Mesenchymal stem cell (in vitro differentiated cells and primary cell): Measurements from ENCODE around the gene ABHD5.
A peak's percentile ranks its signal among the peaks of the same experiment; 100 is the strongest.

Experiments used
- DNase-seq: peaks from one replicate; pipeline ENCODE4 v3.0.0-alpha.2; 2013
- H2AFZ ChIP-seq: one replicate; pipeline ENCODE4 v1.6.1; 2013; ENCODE audit warnings: low read depth, mild to moderate bottlenecking, control low read depth, inconsistent platforms, low read length, moderate library complexity
- H2AK5ac ChIP-seq: 2 replicates; pipeline ENCODE4 v1.6.1; 2013; ENCODE audit warnings: low read length, moderate library complexity, mild to moderate bottlenecking, inconsistent platforms; ENCODE audit not compliant: severe bottlenecking
- H2BK120ac ChIP-seq: one replicate; pipeline ENCODE4 v1.6.1; 2013; ENCODE audit warnings: low read depth, mild to moderate bottlenecking, inconsistent platforms, low read length, moderate library complexity
- H2BK12ac ChIP-seq, 2 experiments: one replicate each; pipeline ENCODE4 v1.6.1; 2013; ENCODE audit warnings: inconsistent platforms in 2 of 2, low read length in 2 of 2, mild to moderate bottlenecking in 2 of 2, moderate library complexity in 2 of 2, control low read depth in 1 of 2
- H2BK15ac ChIP-seq: one replicate; pipeline ENCODE4 v1.6.1; 2013; ENCODE audit warnings: mild to moderate bottlenecking, low read depth, inconsistent platforms; ENCODE audit not compliant: poor library complexity, severe bottlenecking
- H2BK5ac ChIP-seq: 2 replicates; pipeline ENCODE4 v1.6.1; 2013; ENCODE audit warnings: low read depth, mild to moderate bottlenecking, low read length, control low read depth, inconsistent platforms; ENCODE audit not compliant: poor library complexity, severe bottlenecking
- H3K14ac ChIP-seq, 2 experiments: one replicate each; pipeline ENCODE4 v1.6.1; 2013; ENCODE audit warnings: inconsistent platforms in 2 of 2, low read length in 2 of 2, control low read depth in 1 of 2, mild to moderate bottlenecking in 1 of 2, moderate library complexity in 1 of 2
- H3K18ac ChIP-seq, 2 experiments: one replicate each; pipeline ENCODE4 v1.6.1; 2013; ENCODE audit warnings: inconsistent platforms in 2 of 2, low read length in 2 of 2, control low read depth in 1 of 2, low read depth in 1 of 2, mild to moderate bottlenecking in 1 of 2
- H3K23ac ChIP-seq, 2 experiments: one replicate each; pipeline ENCODE4 v1.6.1; 2013; ENCODE audit warnings: inconsistent platforms in 2 of 2, low read length in 2 of 2, mild to moderate bottlenecking in 2 of 2, moderate library complexity in 2 of 2, control low read depth in 1 of 2
- H3K27ac ChIP-seq: 2 replicates; pipeline ENCODE4 v1.5.1; 2013; ENCODE audit warnings: mild to moderate bottlenecking, moderate library complexity, low read length, control low read depth, inconsistent platforms; ENCODE audit not compliant: poor library complexity, severe bottlenecking
- H3K27me3 ChIP-seq, 2 experiments: 2 replicates each; pipeline versions ENCODE4 v1.6.1 to v1.7.0; 2013; ENCODE audit warnings: low read length in 2 of 2, mild to moderate bottlenecking in 2 of 2, moderate library complexity in 2 of 2, control low read depth in 1 of 2, inconsistent platforms in 1 of 2; ENCODE audit not compliant: control insufficient read depth in 1 of 2, insufficient read depth in 1 of 2
- H3K36me3 ChIP-seq, 2 experiments: 2 replicates each; pipeline versions ENCODE4 v1.6.1 to v1.7.0; 2013; ENCODE audit warnings: low read length in 2 of 2, control low read depth in 1 of 2, inconsistent platforms in 1 of 2, low read depth in 1 of 2, mild to moderate bottlenecking in 1 of 2; ENCODE audit not compliant: insufficient read depth in 2 of 2, control insufficient read depth in 1 of 2
- H3K4ac ChIP-seq, 2 experiments: one replicate each; pipeline ENCODE4 v1.6.1; 2013; ENCODE audit warnings: inconsistent platforms in 2 of 2, low read length in 2 of 2, mild to moderate bottlenecking in 2 of 2, moderate library complexity in 2 of 2, control low read depth in 1 of 2, low read depth in 1 of 2
- H3K4me1 ChIP-seq: 2 replicates; pipeline ENCODE4 v1.6.1; 2013; ENCODE audit warnings: low read depth, low read length, control low read depth; ENCODE audit not compliant: control insufficient read depth, insufficient read depth
- H3K4me2 ChIP-seq: 2 replicates; pipeline ENCODE4 v1.6.1; 2013; ENCODE audit warnings: low read length, mild to moderate bottlenecking, inconsistent platforms; ENCODE audit not compliant: poor library complexity, severe bottlenecking
- H3K4me3 ChIP-seq, 2 experiments: 2 replicates each; pipeline versions ENCODE4 v1.5.1 to v1.7.0; 2013; ENCODE audit warnings: low read length in 2 of 2, mild to moderate bottlenecking in 2 of 2, control low read depth in 1 of 2, low read depth in 1 of 2; ENCODE audit not compliant: insufficient read depth in 1 of 2
- H3K79me1 ChIP-seq: replicated peaks from 2 replicates; pipeline ENCODE4 v1.6.1; 2013; ENCODE audit warnings: mild to moderate bottlenecking, control low read depth, low read length, inconsistent platforms; ENCODE audit not compliant: poor library complexity, severe bottlenecking
- H3K9ac ChIP-seq: 2 replicates; pipeline ENCODE4 v1.7.0; 2013; ENCODE audit warnings: mild to moderate bottlenecking, low read length, moderate library complexity
- H3K9me3 ChIP-seq: 2 replicates; pipeline ENCODE4 v1.7.0; 2013; ENCODE audit warnings: mild to moderate bottlenecking, low read length; ENCODE audit not compliant: control insufficient read depth
- H4K8ac ChIP-seq: one replicate; pipeline ENCODE4 v1.6.1; 2013; ENCODE audit warnings: inconsistent platforms, mild to moderate bottlenecking, low read length, moderate library complexity
- H4K91ac ChIP-seq: one replicate; pipeline ENCODE4 v1.6.1; 2013; ENCODE audit warnings: mild to moderate bottlenecking, low read length, inconsistent platforms
- WGBS: methylation state at CpG from one replicate; pipeline ENCODE4 v1.1.7; 2013; ENCODE audit warnings: mixed read lengths; 5-methylcytosine and 5-hydroxymethylcytosine counted together

The ABHD5 gene

GRCh38 chr3:43758592-43759225, 68.0 kb downstream of the ABHD5 start:
- no peak overlapping the region for H3K4me3 ChIP-seq
- H2BK15ac ChIP-seq, result no peak overlapping the region
- H2BK12ac ChIP-seq, result no peak overlapping the region
- no peaks in the 10 kb centered on the region for H3K79me1 ChIP-seq
- H3K9me3 ChIP-seq, result no peaks in the 10 kb centered on the region
- no peak overlapping the region for H3K14ac ChIP-seq
- peak overlapping the region; percentile 1 for H4K8ac ChIP-seq
- H2BK120ac ChIP-seq, result no peak overlapping the region
- peak overlapping the region; percentile 26 for H3K9ac ChIP-seq
- 73% methylated on average over 1 of the region's 4 CpGs for WGBS
- H3K18ac ChIP-seq, result peak overlapping the region in 1 of 2 experiments; percentile 7
- no peak overlapping the region for H4K91ac ChIP-seq
- H2BK5ac ChIP-seq, result no peak overlapping the region
- no peak overlapping the region for H3K4me2 ChIP-seq
- no peak for DNase-seq
- no peak overlapping the region for H2AK5ac ChIP-seq
- H3K27me3 ChIP-seq, result no peaks in the 10 kb centered on the region
- no peak overlapping the region for H2AFZ ChIP-seq
- H3K36me3 ChIP-seq, result no peaks in the 10 kb centered on the region
- peaks cover 17% of the 10 kb centered on the region for H3K4me1 ChIP-seq
- H3K23ac ChIP-seq, result no peak overlapping the region
- H3K27ac ChIP-seq, result peak overlapping the region; percentile 45
- H3K4ac ChIP-seq, result no peak overlapping the region

GRCh38 chr3:43759297-43759782, 68.6 kb downstream of the ABHD5 start:
- no peaks in the 10 kb centered on the region for H3K27me3 ChIP-seq
- H4K8ac ChIP-seq, result peak overlapping the region; percentile 1
- H3K79me1 ChIP-seq, result no peaks in the 10 kb centered on the region
- H2BK15ac ChIP-seq, result no peak overlapping the region
- H2BK12ac ChIP-seq, result peak overlapping the region in 1 of 2 experiments; percentile 56
- H2BK120ac ChIP-seq, result no peak overlapping the region
- H2BK5ac ChIP-seq, result peak overlapping the region; percentile 39
- H4K91ac ChIP-seq, result no peak overlapping the region
- H2AFZ ChIP-seq, result peak overlapping the region; percentile 62
- no peaks in the 10 kb centered on the region for H3K36me3 ChIP-seq
- WGBS, result 5% methylated on average over 6 of the region's 6 CpGs
- H3K14ac ChIP-seq, result no peak overlapping the region
- H3K27ac ChIP-seq, result peak overlapping the region; percentile 45
- H3K9ac ChIP-seq, result peak overlapping the region; percentile 26
- H3K4me3 ChIP-seq, result no peak overlapping the region
- H3K4me2 ChIP-seq, result no peak overlapping the region
- H3K4me1 ChIP-seq, result peaks cover 14% of the 10 kb centered on the region
- H3K23ac ChIP-seq, result no peak overlapping the region
- H3K4ac ChIP-seq, result no peak overlapping the region
- H3K9me3 ChIP-seq, result no peaks in the 10 kb centered on the region
- peak; percentile 62 for DNase-seq
- H2AK5ac ChIP-seq, result peak overlapping the region; percentile 58
- H3K18ac ChIP-seq, result no peak overlapping the region

GRCh38 chr3:43759938-43760337, 69.2 kb downstream of the ABHD5 start:
- no peak for DNase-seq
- no peaks in the 10 kb centered on the region for H3K79me1 ChIP-seq
- H2BK120ac ChIP-seq, result no peak overlapping the region
- H3K9ac ChIP-seq, result peak overlapping the region; percentile 26
- peak overlapping the region; percentile 39 for H2BK5ac ChIP-seq
- no peak overlapping the region for H4K8ac ChIP-seq
- peak overlapping the region; percentile 23 for H2AK5ac ChIP-seq
- H3K4me2 ChIP-seq, result no peak overlapping the region
- no peaks in the 10 kb centered on the region for H3K36me3 ChIP-seq
- no peak overlapping the region for H3K4ac ChIP-seq
- no peak overlapping the region for H2BK15ac ChIP-seq
- H3K9me3 ChIP-seq, result no peaks in the 10 kb centered on the region
- H3K27ac ChIP-seq, result peak overlapping the region; percentile 45
- H3K27me3 ChIP-seq, result no peaks in the 10 kb centered on the region
- H3K18ac ChIP-seq, result no peak overlapping the region
- 96% methylated on average over 2 of the region's 2 CpGs for WGBS
- H3K4me3 ChIP-seq, result no peak overlapping the region
- no peak overlapping the region for H2BK12ac ChIP-seq
- H3K4me1 ChIP-seq, result peaks cover 18% of the 10 kb centered on the region
- no peak overlapping the region for H2AFZ ChIP-seq
- H4K91ac ChIP-seq, result no peak overlapping the region
- H3K14ac ChIP-seq, result no peak overlapping the region
- no peak overlapping the region for H3K23ac ChIP-seq

- Histone ChIP-seq H2BK5ac (no peak overlapping the region), H3K14ac (no peak overlapping the region), H3K23ac (no peak overlapping the region), H3K9ac (no peak overlapping the region), H2AFZ (no peak overlapping the region), H3K4me2 (no peak overlapping the region), H2BK120ac (no peak overlapping the region), H2BK15ac (no peak overlapping the region), H3K36me3 (no peaks in the 10 kb centered on the region), H3K18ac (no peak overlapping the region), H3K4me3 (no peak overlapping the region), H3K9me3 (no peaks in the 10 kb centered on the region), H3K27me3 (no peaks in the 10 kb centered on the region), H4K8ac (no peak overlapping the region), H3K79me1 (no peaks in the 10 kb centered on the region), H3K27ac (no peak overlapping the region), H2BK12ac (no peak overlapping the region), H4K91ac (no peak overlapping the region), H2AK5ac (no peak overlapping the region), H3K4me1 (peaks cover 23% of the 10 kb centered on the region), H3K4ac (no peak overlapping the region)
- no peak for DNase-seq
- 95% methylated on average over 2 of the region's 4 CpGs for WGBS
These were observed 70.2 kb downstream of the ABHD5 start for GRCh38 chr3:43760938-43761337.
